ENCODE measurements around the gene PGLYRP3. TPM values are rescaled to one million over a fixed set of nuclear protein-coding genes. Genes with fewer than 3 reads are reported as not detected.

PGLYRP3 gene
- total and polyA plus RNA-seq, 7 donors: not detected

DNA sequence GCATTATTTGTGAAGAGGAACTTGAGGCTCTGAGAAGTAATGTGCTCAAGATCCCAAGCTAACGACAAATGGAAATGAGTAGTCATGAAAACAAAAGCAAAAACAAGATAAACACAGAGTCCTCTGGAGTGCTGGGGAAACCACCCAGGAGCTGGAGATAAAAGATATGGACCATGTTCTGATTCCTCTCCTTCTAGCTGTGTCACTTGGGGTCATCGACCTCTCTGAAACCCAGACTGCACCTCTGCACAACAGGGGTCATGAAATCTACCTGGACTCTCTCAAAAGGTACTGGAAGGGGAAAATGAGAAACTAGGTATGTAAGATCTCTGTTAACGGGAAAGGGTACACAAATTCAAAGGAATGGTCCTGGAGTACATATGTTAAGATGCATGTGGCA is 29.4 kb upstream of the PGLYRP3 start:
- intact Hi-C loops (cut with DNase I): no loop called here
- 67 to 84% (median 67%) methylated on average over 3 of the region's 3 CpGs for WGBS, 3 donors
- DNase-seq (no peak), ATAC-seq (no peak)
- TF ChIP-seq, protein P1, sequence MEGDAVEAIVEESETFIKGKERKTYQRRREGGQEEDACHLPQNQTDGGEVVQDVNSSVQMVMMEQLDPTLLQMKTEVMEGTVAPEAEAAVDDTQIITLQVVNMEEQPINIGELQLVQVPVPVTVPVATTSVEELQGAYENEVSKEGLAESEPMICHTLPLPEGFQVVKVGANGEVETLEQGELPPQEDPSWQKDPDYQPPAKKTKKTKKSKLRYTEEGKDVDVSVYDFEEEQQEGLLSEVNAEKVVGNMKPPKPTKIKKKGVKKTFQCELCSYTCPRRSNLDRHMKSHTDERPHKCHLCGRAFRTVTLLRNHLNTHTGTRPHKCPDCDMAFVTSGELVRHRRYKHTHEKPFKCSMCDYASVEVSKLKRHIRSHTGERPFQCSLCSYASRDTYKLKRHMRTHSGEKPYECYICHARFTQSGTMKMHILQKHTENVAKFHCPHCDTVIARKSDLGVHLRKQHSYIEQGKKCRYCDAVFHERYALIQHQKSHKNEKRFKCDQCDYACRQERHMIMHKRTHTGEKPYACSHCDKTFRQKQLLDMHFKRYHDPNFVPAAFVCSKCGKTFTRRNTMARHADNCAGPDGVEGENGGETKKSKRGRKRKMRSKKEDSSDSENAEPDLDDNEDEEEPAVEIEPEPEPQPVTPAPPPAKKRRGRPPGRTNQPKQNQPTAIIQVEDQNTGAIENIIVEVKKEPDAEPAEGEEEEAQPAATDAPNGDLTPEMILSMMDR (IDR thresholded peaks at IDR 0.05): no peak
- Histone ChIP-seq H3K4me3 (no peak overlapping the region), H3K27ac (no peak overlapping the region), H3K4me1 (no peaks in the 10 kb centered on the region), H3K9me3 (no peaks in the 10 kb centered on the region), H3K27me3 (ENCODE audit: insufficient read depth in 3 of 3, low read length in 2 of 3) (peaks cover 0 to 43% (median 0%) of the 10 kb centered on the region in 3 donors), H3K36me3 (ENCODE audit: insufficient read depth in 1 of 2, low read depth in 1 of 2) (no peaks in the 10 kb centered on the region)

DNA sequence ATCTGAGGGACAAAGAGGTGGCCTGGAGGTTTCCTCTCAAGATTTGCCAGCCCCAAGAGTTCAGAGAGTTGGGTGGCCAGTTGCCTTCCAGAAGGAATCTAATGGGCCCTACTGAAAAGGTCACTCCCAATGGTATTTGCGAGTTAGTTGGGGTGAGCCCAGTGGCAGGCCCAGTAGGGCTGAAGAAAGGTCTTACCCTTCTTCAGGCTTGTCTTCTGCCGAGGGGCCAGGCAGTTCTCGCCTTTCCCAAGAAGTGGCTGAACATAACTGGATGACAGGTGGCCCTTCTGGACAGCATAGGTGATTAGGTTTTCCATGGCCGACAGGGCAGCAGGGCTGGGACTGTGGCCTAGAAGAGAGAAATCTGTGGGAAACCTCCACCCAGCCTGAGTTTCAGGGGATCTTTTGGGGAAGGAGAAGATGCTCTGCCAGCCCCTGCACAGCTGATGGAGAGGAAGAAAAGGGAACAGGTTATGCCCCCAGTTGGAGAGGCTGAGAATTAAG is 28.7 kb upstream of the PGLYRP3 start:
- no peak overlapping the region for H3K4me3 ChIP-seq
- no peaks in the 10 kb centered on the region for H3K9me3 ChIP-seq
- intact Hi-C loops (cut with DNase I): no loop called here
- TF ChIP-seq, protein P1 (IDR thresholded peaks at IDR 0.05): no peak
- no peaks in the 10 kb centered on the region for H3K4me1 ChIP-seq
- no peak for DNase-seq
- WGBS, 3 donors: 80 to 87% (median 87%) methylated on average over 4 of the region's 4 CpGs
- ATAC-seq: no peak
- peaks cover 0 to 39% (median 0%) of the 10 kb centered on the region in 3 donors for H3K27me3 ChIP-seq (ENCODE audit: insufficient read depth in 3 of 3, low read length in 2 of 3)
- H3K27ac ChIP-seq: no peak overlapping the region
- no peaks in the 10 kb centered on the region for H3K36me3 ChIP-seq (ENCODE audit: insufficient read depth in 1 of 2, low read depth in 1 of 2)

DNA sequence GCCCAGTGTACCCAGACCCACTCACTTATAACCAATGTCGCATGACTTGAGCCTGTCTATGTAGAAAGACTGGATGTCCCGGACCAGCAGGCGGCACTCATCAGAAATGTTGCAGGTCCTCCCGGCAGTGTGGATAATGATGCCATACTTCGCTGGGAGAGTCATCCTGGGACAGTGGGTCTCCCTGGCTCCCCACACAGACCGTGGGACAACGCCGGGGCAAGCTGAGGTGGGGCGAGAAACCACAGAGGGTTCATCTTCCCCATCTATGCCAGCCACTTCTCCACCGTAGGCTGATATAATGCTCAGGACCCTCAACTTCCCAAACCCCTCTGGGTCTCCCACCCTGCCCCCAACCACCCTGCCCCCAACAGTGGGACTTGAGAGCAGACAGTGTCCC is 27.6 kb upstream of the PGLYRP3 start:
- TF ChIP-seq, protein P1 (IDR thresholded peaks at IDR 0.05): no peak
- DNase-seq (no peak), ATAC-seq (no peak)
- H3K27ac ChIP-seq: no peak overlapping the region
- H3K9me3 ChIP-seq: no peaks in the 10 kb centered on the region
- intact Hi-C loops (cut with DNase I): no loop called here
- WGBS, 3 donors: 80 to 86% (median 84%) methylated on average over 10 of the region's 10 CpGs
- H3K4me3 ChIP-seq: no peak overlapping the region
- H3K36me3 ChIP-seq (ENCODE audit: insufficient read depth in 1 of 2, low read depth in 1 of 2): no peaks in the 10 kb centered on the region
- peaks cover 0 to 27% (median 0%) of the 10 kb centered on the region in 3 donors for H3K27me3 ChIP-seq (ENCODE audit: insufficient read depth in 3 of 3, low read length in 2 of 3)
- no peaks in the 10 kb centered on the region for H3K4me1 ChIP-seq

DNA sequence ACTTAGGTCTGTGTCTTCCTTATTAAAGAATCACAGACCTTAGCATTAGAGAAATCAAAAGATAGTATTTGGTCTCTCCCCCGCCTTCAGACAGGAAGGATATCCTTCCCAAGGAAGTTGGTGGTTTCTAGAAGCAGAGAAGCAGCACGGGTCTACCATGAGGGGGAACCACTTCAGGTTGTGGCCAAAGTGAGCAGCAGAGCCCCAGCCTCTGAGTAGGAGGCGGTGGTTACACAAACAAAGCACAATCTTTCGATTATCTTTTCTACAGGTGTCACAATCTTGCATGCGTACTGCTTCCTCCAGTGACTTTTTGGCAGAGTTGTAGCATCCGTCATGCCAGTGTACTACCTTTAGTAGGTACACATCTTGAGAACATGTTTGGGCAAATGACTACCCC is 27.1 kb upstream of the PGLYRP3 start:
- TF ChIP-seq, protein P1 (IDR thresholded peaks at IDR 0.05): no peak
- peaks cover 0 to 24% (median 0%) of the 10 kb centered on the region in 3 donors for H3K27me3 ChIP-seq (ENCODE audit: insufficient read depth in 3 of 3, low read length in 2 of 3)
- no peak overlapping the region for H3K27ac ChIP-seq
- H3K9me3 ChIP-seq: no peaks in the 10 kb centered on the region
- H3K4me1 ChIP-seq: no peaks in the 10 kb centered on the region
- no peak overlapping the region for H3K4me3 ChIP-seq
- DNase-seq (no peak), ATAC-seq (no peak)
- intact Hi-C loops (cut with DNase I): no loop called here
- no peaks in the 10 kb centered on the region for H3K36me3 ChIP-seq (ENCODE audit: insufficient read depth in 1 of 2, low read depth in 1 of 2)
- WGBS, 3 donors: 70 to 74% (median 73%) methylated on average over 6 of the region's 6 CpGs
